Hematopoietic multipotent progenitor cell treated with erythropoietin and hydrocortisone succinate and interleukin-3 and kit ligand, for 8 days (in vitro differentiated cells): ENCODE results near the gene CAMK2G.
"Not testable (repeated sequence)": the region's sequence is repeated elsewhere in the genome, so short reads cannot be mapped to it uniquely, and the experiment has no call there.

Source experiments
- DNase-seq: peaks from one replicate; pipeline ENCODE4 v3.0.0-alpha.2; 2015

Gene CAMK2G

DNA sequence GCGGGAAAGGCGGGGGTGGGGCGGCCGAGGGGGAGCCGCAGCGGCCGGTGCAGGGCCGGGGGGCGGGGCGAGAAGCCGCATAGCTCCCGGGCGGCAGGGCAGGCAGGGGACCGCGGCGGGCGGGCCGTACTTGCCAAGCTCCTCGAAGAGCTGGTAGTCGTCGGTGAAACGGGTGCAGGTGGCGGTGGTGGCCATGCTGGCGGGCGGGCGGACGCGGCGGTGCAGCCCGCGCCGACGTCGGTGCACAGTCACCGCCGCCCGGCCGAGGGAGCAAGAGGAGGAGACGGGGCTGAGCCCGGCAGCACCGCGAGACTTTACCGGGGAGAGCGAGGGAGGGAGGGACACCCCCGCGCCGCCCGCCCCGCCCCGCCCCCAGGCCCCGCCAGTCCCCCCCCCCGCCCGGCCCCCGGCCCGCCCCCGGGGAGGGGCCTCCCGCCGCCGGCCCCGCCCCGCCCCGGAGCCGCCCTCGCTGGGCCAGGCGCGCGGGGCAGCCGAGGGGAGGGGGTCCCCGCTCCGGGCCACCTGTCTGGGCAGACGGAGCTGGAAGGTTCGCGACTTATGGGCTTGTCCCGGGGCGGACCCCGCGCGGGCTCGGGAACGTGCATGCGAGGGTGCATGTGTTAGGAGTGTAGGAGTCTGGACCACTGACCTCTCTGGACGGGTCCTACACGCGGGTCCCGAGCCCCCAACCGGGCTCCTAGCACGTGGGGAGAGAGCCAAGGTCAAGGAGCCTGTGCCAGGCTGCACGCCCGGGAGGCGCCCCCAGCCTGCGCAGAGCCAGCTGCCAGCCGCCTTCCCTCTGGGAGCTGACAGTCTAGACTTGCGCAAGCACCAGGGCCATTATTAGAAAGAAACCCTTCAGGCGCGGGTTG, at the start of gene CAMK2G:
CAMK2G (minus strand) TSS at position 289 of the 872 bp plus-strand sequence; CDS start at position 195, 94 bp downstream.
- peak; percentile 85 for DNase-seq

- no peak for DNase-seq
Observed at GRCh38 chr10:73922864-73923133, 48.4 kb upstream of the CAMK2G start.

- no peak for DNase-seq
Observed at GRCh38 chr10:73922007-73922863, 47.9 kb upstream of the CAMK2G start.

DNA sequence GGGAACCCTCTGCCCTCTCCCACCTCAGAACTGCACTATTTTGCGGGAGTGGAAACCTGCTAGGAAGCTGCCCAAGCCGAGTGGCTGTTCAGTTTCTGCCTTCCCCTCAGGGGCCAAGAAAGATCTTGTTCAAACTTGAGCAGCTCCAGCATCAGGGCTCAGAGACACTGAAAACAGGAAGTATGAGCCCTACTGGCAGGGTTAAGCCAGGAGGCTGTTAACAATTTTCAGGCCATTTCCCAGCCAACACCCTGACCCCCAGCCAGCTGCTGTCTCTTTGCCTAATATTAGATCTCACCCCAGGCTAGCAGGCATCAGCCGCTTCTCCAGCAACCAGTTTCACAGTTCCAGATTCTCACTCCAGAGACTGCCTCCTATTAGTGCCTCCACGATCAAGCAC, 45.7 kb upstream of the CAMK2G start:
- no peak for DNase-seq

DNA sequence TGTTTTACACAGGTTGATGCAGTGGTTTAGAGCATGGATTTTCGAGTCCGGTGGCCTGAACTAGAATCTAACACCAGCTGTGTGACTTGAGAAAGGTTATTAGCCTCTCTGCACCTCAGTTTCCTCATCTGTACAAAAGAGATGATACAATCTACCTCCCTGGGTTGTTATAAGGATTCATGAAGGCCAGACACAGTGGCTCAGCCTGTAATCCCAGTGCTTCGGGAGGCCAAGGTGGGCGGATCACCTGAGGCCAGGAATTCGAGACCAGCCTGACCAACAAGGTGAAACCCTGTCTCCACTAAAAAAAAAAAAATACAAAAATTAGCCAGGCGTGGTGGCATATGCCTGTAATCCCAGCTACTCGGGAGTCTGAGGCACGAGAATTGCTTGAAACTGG, 45.1 kb upstream of the CAMK2G start:
- not testable (repeated sequence) for DNase-seq

DNA sequence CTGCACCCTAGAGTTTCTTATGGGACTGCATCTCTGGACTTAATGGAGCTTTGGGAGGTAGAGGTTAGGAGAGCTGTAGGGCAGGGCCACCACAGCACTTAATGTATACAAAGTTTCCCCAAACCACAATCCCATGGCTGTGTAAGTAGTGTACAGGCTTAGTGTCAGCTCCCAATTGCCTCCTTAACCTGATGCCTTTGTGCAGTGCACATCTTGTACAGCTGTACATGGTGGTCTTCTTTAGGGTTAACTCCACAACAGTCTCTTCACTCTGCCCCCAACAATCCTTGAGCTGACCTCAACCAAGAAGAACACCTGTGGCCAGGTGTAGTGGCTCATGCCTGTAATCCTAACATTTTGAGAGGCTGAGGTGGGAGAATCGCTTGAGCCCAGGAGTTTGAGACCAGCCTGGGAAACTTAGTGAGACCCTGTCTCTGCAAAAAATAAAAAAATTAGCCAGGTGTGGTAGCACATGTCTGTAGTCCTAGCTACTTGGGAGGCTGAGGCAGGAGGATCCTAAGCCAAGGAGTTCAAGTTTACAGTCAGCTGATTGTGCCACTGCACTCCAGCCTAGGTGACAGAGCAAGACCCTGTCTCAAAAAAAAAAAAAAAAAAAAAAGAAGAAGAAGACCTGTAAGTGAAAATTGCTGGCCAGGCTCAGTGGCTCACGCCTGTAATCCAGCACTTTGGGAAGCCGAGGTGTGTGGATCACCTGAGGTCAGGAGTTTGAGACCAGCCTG, 43.4 kb upstream of the CAMK2G start:
- DNase-seq: no peak

DNA sequence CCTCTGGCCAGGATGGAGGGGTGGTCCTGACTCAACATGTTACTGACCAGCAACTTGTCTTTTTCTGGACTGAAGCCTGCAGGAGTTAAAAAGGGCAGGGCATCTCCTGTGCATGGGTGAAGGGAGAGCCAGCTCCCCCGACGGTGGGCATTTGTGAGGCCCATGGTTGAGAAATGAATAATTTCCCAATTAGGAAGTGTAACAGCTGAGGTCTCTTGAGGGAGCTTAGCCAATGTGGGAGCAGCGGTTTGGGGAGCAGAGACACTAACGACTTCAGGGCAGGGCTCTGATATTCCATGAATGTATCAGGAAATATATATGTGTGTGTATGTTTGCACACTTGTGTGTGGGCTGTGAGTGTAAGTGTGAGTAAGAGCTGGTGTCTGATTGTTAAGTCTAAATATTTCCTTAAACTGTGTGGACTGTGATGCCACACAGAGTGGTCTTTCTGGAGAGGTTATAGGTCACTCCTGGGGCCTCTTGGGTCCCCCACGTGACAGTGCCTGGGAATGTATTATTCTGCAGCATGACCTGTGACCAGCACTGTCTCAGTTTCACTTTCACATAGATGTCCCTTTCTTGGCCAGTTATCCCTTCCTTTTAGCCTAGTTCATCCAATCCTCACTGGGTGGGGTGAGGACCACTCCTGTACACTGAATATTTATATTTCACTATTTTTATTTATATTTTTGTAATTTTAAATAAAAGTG, 42.6 kb upstream of the CAMK2G start:
- no peak for DNase-seq

GRCh38 chr10:73915206-73915851, 41.0 kb upstream of the CAMK2G start:
- DNase-seq: no peak

DNA sequence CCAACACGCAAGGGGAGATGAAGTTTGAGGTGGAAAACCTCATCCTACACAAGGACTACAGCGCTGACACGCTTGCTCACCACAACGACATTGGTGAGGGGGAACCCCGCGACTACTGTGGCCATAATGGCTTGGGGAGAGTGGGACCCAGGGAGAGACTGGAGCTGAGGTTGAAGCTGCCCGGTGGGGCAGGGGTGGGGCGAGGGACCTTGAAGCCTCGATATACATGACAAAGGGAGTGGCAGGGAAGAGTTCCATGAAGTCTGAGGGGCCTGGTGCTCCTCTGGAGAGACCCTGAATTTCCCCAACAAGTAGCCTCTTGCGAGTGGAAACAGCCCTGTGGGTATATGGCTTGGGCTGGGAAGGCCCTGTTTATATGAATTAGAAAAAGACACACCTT, 39.7 kb upstream of the CAMK2G start:
- DNase-seq: no peak

GRCh38 chr10:73911553-73912004, 37.2 kb upstream of the CAMK2G start:
- no peak for DNase-seq

GRCh38 chr10:73910764-73911552, 36.6 kb upstream of the CAMK2G start, which contains the start of gene PLAU:
TSS of gene PLAU (plus strand) at chr10:73911132. CDS start at chr10:73911556, 424 bp downstream.
- no peak for DNase-seq

GRCh38 chr10:73910401-73910763, 36.0 kb upstream of the CAMK2G start:
- DNase-seq: peak; percentile 16

GRCh38 chr10:73909540-73910115, 35.3 kb upstream of the CAMK2G start:
- no peak for DNase-seq

DNA sequence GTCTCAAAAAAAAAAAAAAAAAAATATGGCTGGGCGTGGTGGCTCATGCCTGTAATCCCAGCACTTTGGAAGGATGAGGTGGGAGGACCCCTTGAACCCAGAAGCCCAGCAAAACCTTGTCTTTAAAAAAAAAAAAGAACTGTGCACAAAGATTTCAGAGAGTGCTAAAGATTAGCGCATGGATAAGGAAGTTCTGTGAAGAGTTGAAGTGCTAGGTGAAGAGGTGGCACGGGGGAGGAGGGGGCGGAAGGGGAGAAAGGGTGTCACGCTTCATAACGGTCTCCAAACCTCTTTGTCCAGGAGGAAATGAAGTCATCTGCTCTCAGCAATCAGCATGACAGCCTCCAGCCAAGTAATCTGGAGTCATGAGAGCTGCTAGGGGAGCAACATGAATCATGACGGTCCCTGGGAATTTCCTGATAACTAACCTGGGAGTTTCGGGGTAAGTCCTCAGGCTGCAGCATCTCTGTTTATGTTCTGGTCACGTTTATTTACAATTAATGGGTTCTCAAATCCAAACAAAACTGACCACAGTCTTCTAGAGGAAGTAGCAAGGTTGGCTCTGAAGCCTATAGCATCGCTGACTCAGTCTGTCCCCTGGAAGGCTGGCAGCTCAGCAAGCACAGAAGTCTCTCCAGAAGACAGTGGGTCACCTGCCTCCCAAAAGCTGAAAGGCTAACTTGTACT, 34.6 kb upstream of the CAMK2G start:
- DNase-seq: peak; percentile 29

- peak; percentile 19 for DNase-seq
Observed at GRCh38 chr10:73907841-73908517, 33.6 kb upstream of the CAMK2G start.

DNA sequence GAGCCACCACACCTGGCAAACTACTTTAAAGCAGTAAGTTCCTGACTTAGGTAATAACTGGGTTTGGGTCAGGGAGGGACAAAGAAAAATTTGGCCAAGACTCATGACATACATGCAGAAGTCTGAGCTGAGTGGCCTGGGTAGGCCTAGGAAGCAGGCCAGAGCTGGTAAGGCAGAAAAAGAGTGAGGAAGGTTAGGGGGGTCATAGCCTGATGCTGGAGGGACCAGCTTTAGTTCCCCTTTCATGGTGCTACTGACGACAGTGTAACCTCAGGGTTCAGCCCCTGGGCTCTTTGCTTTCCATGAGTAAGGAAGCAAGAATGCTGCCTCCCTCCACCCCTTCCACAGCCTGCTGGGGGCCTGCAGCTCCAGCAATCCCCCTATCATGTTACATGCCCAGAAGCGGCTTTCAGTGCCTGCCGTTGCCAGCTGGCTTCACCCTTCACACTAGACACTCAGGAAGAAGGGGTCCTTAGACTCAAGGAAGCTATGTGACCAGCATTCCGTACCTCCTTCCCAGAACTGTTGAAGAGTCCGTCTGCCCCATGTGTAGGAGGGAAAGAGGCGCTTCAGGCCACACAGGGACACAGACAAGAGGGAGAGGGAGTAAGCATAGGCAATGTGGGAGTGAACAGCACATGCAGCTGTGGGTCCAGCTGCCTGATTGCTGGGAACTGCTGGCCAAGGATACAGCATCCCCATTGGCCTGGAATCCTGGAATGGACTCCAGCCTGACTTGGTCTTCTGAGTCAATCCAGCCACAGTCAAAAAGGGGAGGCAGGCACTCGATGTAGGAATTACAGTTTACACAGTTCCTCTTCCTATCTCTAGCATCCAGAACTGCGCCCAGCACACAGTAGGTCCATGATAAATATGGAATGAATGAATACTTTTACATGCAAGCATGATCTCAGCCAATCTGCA, 32.4 kb upstream of the CAMK2G start:
- no peak for DNase-seq

DNA sequence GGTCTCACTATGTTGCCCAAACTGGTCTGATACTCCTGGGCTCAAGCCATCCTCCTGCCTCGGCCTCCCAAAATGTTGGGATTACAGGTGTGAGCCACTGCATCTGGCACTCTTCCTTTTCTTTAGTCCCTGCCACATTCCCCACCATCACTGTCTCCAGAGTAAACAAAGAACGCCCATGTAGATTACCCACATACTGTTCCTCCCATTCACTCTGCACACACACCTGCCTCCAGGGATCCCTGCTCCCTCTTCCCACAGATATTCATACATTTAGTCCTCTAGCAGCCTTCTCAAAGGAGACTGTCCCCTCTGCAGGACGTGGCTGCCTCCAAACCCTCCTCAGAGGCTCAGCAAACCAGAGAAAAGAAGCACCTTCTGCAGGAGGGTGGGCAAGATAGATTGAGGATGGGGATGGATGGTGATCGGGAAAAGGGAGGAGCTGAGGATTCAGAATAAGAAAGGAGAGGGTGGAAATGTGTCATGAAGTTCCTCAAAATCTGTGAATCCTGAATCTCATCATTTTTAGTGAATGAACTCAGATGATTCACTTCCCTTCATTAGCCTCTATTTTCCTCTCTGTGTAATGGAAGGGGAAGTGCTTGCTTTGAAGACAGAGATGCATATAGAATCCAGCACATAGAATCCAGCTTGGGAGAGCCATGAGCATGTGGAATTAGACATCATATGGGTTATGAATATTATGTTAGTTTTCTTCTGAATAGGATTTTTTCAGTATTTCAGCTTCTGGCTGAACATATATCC, 31.1 kb upstream of the CAMK2G start:
- DNase-seq: no peak

GRCh38 chr10:73902351-73902750, 28.0 kb upstream of the CAMK2G start:
- DNase-seq: no peak
